GM18511 (cell line): Measurements from ENCODE around the gene LYPD8.
"Not testable (repeated sequence)": the region's sequence is repeated elsewhere in the genome, so short reads cannot be mapped to it uniquely, and the experiment has no call there.

Experiments used
- ATAC-seq: cut with Tn5 transposase; IDR thresholded peaks from one replicate; pipeline ENCODE4 v1.9.1; 2021; ENCODE audit warnings: mild to moderate bottlenecking, moderate library complexity; ENCODE audit not compliant: unreplicated experiment

The LYPD8 gene, protein sequence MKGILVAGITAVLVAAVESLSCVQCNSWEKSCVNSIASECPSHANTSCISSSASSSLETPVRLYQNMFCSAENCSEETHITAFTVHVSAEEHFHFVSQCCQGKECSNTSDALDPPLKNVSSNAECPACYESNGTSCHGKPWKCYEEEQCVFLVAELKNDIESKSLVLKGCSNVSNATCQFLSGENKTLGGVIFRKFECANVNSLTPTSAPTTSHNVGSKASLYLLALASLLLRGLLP

DNA sequence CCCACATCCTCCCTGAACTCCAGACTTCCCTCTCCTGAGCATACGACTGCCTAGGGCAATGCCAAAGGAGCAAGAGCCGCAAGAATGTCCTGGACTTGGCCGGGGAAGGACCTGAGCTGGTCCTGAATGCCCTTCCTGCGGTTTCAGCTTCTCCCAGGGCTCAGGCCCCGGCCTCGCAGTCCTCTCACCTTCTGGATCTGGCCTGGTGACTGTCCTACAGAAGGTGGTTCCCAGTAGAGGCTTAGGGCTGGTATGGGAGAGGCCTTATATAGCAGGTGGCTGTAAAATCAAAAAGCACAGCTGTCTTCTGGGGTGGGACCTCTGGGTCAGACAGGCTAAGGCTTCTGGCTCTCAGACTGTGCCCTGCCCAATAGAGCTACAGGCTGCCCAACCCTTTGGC, at the start of gene LYPD8:
Gene LYPD8 (minus strand): TSS at position 243 of the 400 bp plus-strand sequence. CDS start 4,678 bp downstream, outside the sequence.
- no peak for ATAC-seq

DNA sequence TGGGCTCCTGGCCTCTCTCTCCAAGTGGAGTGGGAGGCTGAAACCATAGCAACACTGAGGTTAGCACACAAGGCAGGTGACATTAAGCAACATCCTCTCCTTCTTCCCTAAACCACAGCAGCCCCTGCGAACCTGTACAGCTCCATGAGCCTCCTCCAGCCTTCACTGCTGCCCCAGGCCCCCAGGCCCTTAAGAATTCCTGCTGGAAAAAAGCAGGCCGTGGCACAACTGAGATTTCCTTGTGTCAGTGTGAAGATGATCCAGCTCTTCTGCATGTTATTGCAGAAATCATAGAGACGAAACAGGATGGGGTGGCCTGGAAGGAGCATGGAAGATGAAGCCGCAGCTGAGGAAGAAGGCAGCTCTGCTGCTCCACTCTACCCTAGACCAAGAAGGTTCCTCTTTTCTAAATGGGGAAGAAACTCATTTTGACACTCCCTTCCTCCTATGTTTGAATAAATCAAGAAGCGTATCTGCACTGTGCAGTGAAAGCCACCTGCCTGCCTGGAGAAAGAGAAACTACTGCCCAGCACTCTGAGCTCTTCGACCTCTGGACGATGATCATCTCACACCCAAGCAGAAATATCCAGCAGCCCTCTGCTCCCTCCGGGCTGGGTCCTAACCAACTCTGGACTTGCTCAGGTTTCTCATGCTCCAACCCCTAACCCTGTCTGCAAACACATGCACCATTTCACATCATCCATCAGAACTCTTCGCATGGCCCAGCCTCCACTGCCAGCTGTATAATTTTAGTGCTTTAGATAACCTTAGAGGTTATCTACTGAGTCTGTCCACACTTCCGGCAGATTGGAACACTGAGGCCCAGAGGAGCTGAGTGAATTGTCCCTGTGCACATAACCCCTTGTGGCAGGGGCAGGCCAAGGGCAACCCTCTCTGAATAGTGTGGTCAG, 49.5 kb upstream of the LYPD8 start:
- ATAC-seq: peak; percentile 90

DNA sequence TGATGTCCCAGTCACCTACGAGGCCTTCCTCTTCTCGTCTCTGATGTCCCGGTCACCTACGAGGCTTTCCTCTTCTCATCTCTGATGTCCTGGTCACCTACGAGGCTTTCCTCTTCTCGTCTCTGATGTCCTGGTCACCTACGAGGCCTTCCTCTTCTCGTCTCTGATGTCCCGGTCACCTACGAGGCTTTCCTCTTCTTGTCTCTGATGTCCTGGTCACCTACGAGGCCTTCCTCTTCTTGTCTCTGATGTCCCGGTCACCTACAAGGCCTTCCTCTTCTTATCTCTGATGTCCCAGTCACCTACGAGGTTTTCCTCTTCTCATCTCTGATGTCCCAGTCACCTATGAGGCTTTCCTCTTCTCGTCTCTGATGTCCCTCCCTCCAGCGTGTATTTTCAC, 47.9 kb upstream of the LYPD8 start:
- not testable (repeated sequence) for ATAC-seq

DNA sequence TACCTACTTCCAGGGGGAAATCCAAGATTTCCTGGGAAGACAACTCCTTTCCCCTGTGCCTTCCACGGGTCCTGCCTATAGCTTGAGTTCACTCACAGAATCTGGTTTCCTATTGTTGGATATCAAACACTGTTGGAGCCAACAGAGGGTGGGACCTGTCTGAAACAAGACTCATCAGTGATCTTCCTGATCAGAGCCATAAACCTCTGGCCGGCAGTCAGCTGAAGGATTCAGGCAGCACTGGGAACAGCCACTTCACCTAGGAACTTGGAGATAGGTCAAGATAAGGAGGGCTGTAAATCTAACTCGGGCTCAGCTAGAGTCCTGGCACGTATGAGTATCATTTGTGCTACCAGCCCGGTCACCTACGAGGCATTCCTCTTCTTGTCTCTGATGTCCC, 46.9 kb upstream of the LYPD8 start:
- ATAC-seq: no peak

DNA sequence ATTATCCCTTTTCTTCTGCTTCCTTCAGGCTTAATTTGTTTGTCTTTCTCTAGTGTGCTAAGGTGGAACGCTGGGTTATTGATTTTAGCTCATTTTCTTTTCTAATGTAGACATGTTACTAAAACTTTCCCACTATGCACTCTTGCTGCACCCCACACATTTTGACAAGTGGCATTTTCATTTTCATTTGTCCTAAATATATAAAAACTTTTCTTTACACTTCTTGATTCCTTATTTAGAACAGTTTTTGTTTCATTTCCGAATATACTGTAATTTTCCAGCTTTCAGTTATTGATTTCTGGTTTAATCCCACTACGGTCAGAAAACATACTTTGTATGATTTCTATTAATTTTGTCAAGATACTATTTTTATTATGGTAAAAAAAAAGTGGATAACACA, 44.9 kb upstream of the LYPD8 start:
- no peak for ATAC-seq

DNA sequence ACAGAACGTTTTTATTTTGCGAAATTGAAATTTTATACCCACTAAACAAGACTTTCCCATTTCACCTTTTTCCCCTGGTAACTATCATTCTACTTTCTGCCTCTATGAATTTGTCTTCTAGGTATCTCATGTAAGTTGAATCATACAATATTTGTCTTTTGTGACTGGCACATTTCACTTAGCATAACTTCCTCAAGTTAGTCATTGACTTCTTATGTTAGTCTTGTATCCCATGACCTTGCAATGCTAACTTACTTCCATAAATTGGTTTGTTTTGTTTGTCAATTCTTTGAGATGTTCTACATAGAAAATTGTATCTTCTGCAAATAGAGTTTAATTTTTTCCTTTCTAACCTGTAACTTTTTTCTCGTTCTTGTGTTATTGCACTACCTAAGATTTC, 43.2 kb upstream of the LYPD8 start:
- no peak for ATAC-seq

DNA sequence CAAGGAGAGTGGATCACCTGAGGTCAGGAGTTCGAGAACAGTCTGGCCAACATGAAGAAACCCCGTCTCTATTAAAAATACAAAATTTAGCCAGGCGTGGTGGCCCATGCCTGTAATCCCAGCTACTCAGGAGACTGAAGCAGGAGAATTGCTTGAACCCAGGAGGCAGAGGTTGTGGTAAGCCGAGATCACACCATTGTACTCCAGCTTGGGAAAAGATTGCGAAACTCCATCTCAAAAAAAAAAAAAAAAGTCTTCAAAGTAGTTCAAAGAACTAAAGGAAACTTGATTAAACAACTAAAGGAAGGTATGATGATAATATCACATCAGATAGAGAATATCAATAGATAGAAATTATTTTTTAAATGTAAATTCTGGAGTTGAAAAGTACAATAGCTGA, 39.1 kb upstream of the LYPD8 start:
- not testable (repeated sequence) for ATAC-seq

DNA sequence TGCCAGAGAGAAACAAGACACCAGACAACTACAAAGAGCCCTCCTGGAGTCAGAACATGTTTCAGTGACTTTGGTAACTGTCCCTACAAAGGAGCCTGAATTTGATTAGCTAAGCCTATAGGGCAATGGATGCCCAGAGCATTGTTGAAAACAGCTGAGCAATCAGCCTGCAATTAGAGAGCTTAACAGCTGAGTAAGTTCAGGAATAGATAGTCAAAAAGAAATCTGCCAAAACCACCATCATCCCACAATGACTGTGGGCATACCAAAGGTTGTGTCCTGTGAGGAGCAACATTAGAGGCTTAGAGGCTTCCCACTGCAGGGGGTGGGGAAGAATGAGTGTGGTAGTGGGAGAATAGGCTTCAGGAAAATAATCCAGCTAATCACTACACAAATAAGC, 38.0 kb upstream of the LYPD8 start:
- ATAC-seq: peak; percentile 87

DNA sequence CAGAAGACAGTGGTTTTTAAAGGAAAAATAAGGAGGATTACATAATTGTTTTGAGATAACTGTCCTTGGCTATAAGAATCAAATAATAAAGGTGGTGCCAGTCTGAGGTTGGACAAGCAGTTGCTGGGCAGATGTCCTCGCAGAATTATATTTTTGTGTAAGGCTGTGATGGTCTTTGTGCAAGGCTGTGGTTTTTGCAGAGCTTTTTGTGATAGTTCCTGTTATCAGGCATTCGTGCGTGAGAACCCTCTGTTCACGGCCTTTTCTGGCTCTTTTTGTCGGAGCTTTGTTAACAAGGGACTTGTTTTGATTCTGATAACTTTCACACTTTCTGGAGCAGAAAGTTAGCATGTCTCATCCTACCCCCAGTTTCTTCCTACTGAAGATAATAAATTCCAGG, 36.8 kb upstream of the LYPD8 start:
- ATAC-seq: peak; percentile 66

DNA sequence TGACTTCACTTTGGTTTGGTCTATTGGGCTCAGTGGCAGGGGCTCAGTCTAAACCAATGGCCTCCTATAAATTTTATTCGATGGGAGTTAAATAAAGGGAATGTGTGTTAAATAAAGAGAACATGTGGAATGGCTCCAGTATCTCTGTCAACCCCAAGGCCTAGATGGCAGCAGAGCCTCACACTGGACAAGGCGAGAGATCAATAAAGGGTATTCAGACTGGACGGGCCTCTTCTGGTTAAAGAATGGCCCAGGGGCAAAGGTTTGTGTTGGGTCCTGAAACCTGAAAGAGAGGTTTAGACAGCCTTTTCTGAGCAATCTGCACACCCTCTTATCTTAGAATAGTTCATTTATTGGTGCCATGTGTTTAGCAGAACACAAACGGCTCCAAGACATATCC, 35.5 kb upstream of the LYPD8 start:
- no peak for ATAC-seq

DNA sequence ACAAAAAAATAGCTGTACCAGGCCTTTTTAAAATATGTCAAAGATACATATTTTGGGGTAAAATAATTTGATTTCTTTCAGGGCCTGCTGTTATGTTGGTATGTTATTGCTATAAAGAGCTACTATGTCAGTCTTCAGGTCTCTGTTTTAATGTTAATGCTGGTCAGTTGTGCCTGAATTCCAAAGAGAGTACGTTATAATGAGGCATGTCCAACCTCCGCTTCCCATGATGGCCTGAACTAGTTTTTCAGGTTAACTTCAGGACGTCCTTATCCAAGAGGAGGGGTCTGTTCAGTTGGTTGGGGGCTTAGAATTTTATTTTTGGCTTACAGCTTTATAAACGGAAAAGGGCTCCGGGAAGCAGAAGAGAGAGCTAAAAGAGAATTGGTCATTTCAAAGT, 34.9 kb upstream of the LYPD8 start:
- no peak for ATAC-seq

DNA sequence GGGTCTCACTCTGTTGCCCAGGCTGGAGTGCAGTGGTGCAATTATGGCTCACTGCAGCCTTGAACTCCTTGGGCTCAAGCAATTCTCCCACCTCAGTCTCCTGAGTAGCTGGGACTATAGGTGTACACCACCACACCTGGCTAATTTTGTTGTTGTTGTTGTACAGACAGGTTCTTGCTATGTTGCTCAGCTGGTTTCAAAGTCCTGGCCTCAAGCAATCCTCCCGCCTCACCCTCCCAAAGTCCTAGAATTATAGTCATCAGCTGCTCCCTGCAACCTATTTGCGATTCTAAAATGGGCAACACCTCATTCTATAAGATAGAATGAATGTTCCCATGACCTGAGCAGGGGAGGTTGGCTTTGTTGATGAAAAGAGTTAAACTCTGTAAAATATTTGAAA, 33.8 kb upstream of the LYPD8 start:
- ATAC-seq: not testable (repeated sequence)

DNA sequence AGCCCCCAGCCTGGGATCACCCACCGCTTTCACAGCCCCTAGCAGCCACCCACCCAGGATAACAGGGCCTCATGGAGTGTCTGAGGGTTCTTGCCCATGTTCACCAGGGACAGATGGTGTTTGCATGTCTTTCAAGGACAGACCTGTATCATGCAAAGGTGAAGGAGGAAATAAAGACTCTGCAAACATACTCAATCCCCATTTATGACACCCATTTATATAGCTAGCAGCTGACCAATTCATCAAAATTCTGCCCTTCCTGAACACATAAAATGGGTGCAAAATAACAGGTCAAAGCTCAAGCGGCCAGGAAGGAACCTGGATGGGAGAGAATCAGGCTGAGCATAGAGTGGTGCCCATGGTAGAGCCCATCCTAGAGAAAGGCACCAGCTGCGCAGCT, 32.8 kb upstream of the LYPD8 start:
- no peak for ATAC-seq

DNA sequence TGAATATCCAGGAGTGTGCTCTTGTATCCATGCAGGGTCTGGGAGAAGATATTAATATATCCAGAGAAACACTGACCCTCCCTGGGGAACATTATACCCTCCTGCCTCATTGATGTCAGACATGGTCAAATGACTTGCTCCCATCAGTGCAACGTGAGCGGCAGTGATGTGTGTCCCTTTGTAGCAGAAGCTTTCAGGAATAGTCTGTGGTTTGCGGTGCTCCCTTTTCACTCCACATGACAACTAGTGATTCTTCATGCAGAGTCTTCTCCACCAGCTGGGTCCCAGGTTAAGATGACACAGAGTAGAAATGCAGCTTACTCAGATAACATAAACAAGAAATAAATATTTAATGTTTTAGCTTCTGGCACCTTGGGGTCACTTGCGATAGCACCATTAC, 31.9 kb upstream of the LYPD8 start:
- ATAC-seq: no peak

DNA sequence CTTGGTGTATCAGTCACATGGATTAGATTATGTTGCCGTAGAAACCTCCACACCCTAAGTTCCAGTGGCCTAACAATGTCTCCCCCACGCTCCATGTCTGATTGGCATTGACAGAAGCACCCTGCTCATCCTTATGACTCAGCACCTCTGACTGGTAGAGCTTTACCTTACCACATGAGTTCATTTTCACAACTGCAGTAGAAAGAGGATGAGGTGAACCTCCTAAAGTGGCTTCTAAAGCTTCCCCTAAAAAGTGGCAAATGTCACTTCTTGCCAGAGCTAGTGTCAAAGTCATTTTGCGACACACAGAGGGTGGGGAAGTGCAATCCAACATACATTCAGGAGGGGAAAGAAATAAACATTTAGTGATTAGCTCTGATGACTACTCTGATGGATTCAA, 30.6 kb upstream of the LYPD8 start:
- peak; percentile 84 for ATAC-seq

DNA sequence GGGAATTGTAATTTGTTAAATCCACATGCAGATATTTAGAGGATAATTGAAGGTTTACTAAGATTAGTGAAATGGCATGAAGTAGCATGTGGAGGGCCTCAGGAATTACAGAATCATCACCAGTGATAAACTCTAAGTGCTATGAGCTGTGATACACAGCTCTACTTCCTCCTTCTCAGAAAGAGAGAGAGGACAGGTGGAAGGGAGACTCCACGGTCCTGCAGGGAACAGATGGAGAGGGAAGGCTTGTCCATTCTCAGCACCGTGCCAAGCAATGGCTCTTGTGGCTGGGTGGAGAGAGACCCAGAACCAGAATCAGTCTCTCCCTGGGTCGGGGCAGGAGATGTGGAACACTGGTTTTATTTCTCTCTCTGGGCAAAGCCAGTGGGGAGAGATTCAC, 27.8 kb upstream of the LYPD8 start:
- no peak for ATAC-seq

DNA sequence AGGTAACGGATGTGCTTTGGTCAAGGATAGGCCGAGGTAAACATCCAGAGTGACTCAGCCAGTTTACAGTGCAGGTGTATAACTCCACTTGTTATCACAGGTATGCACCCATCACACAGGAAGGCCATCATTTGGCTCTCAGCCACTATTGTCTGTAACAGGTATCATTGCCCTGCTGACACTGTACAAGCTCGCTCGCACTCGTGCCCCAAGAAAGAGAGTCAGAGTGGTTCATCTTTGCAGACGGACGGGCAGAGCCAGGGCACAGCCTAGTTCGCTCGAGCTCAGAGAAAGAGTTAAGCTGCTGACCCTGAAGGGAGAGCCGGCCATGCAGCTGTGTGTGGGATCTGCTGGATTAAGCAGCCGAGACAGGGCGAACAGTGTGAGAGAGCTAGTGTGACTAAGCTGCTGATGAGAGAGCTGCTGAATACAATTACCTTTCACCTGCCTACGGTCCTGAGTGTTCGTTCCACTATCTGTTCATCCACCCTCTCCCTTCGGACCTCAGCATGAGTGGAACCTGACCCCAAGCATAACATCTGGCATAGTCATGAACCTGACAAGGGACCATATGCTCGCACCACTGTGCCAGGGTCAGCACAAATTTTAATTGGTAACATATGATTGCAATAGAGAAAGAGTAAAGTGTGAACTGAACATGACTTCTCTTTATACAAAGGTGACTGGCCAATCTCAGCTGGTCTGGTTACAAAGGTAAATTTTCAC, 27.0 kb upstream of the LYPD8 start:
- no peak for ATAC-seq

DNA sequence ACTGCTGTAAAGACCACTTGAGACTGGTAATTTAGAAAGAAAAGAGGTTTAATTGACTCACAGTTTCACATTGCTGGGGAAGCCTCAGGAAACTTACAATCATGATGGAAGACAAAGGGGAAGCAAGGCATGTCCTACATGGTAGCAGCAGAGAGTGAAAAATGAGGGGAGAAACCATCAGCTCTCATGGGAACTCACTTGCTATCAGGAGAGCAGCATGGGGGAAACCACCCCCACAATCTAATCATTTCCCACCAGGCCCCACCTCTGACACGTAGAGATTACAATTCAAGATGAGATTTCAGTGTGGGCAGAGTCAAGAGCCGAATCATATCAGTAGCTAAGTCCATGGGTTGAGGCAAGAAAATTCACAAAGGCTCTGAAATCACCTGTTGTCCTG, 23.8 kb upstream of the LYPD8 start:
- ATAC-seq: no peak

DNA sequence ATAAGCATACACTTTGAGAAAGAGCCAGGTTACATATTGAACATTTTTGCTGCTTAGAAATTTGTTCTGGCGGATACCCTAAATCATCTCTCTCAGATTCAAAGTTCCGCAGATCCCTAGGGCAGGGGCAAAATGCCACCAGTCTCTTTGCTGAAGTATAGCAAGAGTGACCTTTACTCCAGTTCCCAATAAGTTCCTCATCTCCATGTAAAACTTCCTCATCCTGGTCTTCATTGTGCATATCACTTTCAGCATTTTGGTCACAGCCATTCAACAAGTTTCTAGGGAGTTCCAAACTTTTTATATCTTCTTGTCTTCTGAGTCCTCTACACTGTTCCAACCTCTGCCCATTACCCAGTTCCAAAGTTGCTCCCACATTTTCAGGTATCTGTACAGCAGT, 23.3 kb upstream of the LYPD8 start:
- no peak for ATAC-seq

DNA sequence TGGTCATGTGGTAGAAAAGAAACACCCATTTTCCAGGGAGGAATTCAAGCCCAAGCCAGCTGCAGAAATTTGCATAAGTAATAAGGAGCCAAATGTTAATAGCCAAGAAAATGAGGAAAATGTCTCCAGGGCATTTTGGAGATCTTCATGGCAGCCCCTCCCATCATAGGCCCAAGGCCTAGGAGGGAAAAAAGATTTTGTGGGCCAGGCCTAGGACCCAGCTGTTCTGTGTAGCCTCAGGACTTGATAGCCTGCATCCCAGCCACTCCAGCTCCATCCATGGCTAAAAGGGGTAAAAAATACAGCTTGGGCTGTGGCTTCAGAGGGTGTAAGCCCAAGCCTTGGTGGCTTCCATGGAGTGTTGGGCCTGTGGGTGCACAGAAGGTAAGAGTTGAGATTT, 21.4 kb upstream of the LYPD8 start:
- ATAC-seq: no peak

DNA sequence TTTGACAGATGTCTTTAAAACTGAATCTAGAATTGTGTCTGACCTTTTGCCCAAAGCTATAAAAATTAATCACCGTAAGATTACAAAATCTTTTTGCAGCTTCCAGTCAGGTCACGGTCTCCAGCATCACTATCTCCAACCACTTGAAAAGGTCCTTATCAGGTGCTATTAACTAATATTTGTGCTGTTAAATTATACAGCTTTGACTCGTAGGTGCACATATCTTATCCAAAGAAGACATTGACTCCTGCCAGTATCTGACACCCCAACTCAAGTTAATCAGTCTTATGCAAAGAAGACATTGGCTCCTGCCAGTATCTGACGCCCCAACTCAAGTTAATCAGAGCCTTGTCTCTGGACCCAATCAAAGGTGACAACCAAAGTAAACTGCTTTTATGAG, 19.9 kb upstream of the LYPD8 start:
- ATAC-seq: no peak

DNA sequence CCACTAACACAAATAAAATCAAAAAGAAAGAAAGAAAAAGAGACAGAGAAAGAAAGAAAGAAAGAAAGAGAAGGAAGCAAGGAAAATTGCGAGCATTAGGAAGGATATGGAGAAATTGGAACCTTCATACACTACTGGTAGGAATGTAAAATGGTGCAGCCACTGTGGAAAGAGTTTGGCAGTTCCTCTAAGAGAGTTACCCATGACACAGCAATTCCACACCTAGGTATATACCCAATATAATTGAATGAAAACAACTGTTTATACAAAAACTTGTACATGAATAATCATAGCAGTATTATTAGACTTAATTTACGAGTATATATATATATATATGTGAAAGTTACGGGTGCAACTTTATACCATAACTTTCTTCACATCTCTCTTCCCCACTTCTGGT, 4.1 kb upstream of the LYPD8 start:
- no peak for ATAC-seq
